ENCODE results near the gene M1AP. TPM values are rescaled to one million over a fixed set of nuclear protein-coding genes. Genes with fewer than 3 reads are reported as not detected.

The M1AP gene
- total and polyA plus RNA-seq, 9 of the 15 experiments (the other 6 are each of a cell fraction or from before 2014, with no cell fraction given): 0.06 to 0.33 (median 0.11) TPM; not detected in 4

- no peak for TF ChIP-seq ZNF518B (CRISPR knock-in tag; IDR thresholded peaks at IDR 0.05)
- TF ChIP-seq ZNF384 (IDR thresholded peaks at IDR 0.05; ENCODE audit: low read depth, low read length): no peak
- peak; percentile 61; the same call in 1 of the 2 replicates for TF ChIP-seq MBD2 (IDR thresholded peaks at IDR 0.05; ENCODE audit: borderline replicate concordance, low read depth)
- TF ChIP-seq CREBBP (IDR thresholded peaks at IDR 0.05; ENCODE audit: low read depth, low read length): no peak
- no peak for TF ChIP-seq ZNF12 (CRISPR knock-in tag; IDR thresholded peaks at IDR 0.05)
- TF ChIP-seq ZEB2 (IDR thresholded peaks at IDR 0.05): 0 out of 2 replicates have a peak, but pooled peaks have one; percentile 9
- TF ChIP-seq HIVEP1 (CRISPR knock-in tag; IDR thresholded peaks at IDR 0.05): no peak
- TF ChIP-seq ZKSCAN3 (CRISPR knock-in tag; IDR thresholded peaks at IDR 0.05): no peak
- TF ChIP-seq RNF219 (CRISPR knock-in tag; IDR thresholded peaks at IDR 0.05): no peak
- TF ChIP-seq STAT6 (CRISPR knock-in tag; IDR thresholded peaks at IDR 0.05): no peak
- no peak for TF ChIP-seq ZNF445 (CRISPR knock-in tag; IDR thresholded peaks at IDR 0.05; ENCODE audit: low read depth)
- TF ChIP-seq DPF2 (IDR thresholded peaks at IDR 0.05): no peak
- TF ChIP-seq GABPB1 (CRISPR knock-in tag; IDR thresholded peaks at IDR 0.05): no peak
- no peak for TF ChIP-seq CHD1 (IDR thresholded peaks at IDR 0.05; ENCODE audit: low read length)
- TF ChIP-seq NFXL1 (CRISPR knock-in tag; IDR thresholded peaks at IDR 0.05): no peak
- TF ChIP-seq ZNF584 (CRISPR knock-in tag; IDR thresholded peaks at IDR 0.05; ENCODE audit: low read depth): no peak
- TF ChIP-seq BACH1 (tag; IDR thresholded peaks at IDR 0.05): no peak
- TF ChIP-seq LEF1 (IDR thresholded peaks at IDR 0.05): no peak
- no peak for TF ChIP-seq PREB (CRISPR knock-in tag; IDR thresholded peaks at IDR 0.05)
- no peak for TF ChIP-seq RAD51 (IDR thresholded peaks at IDR 0.05; ENCODE audit: borderline replicate concordance, low read depth)
Observed at GRCh38 chr2:74653985-74654882, 6.1 kb upstream of the M1AP start, which contains the start of gene SEMA4F (continued).
